GM18499 (cell line): ENCODE results near the gene DUSP22.
A peak's percentile ranks its signal among the peaks of the same experiment; 100 is the strongest.

ENCODE experiments used
- ATAC-seq: cut with Tn5 transposase; IDR thresholded peaks from one replicate; pipeline ENCODE4 v1.9.1; 2021; ENCODE audit warnings: moderate number of reproducible peaks; ENCODE audit not compliant: insufficient read depth, unreplicated experiment

DUSP22 gene

DNA sequence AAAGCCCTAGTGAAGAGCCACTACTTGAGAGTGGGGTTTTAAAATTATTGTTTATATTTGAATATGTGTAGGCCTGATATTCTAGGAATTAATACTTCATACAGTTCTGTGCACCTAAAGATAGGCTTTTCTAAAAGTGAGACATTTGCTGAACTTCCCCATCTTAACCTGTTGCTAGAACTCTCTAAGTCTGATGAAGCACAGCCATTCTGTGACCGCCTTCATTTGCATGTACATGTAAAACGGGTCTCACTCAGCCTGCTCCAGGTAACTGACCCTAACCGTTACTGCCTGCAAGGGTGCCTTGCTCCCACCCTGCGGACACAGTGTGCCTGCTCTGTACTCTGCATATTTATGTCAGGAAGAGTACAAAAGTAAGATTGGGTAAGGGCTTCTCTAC is 54.9 kb downstream of the DUSP22 start:
- peak; percentile 89 for ATAC-seq

GRCh38 chr6:347951-348859 is 55.9 kb downstream of the DUSP22 start:
- ATAC-seq = no peak

DNA sequence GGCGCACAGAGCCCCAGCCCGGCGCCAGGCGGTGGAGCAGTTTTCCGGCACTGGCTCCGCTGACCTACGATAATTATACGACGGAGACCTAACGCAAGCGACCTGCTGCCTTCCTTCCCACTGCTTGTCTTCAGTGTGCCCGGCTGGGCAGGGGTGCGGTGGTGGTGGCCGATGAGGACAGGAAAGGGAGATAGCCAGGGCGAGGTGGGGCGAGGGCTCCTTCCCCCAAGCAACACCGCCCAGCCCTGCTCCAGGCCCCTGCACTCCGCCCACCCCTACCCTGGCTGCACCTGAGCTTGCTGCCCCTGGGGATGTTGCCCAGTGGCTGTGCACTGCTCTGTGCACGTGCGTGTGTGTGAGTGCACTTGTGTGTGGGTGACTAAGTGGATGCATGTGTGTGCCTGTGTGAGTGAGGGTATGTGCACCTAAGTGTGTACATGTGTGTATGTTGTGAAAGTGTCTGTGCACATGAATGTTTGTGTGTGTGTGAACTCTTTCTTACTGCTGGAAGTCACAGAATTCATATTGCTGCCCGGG is 56.6 kb downstream of the DUSP22 start:
- ATAC-seq = no peak

DNA sequence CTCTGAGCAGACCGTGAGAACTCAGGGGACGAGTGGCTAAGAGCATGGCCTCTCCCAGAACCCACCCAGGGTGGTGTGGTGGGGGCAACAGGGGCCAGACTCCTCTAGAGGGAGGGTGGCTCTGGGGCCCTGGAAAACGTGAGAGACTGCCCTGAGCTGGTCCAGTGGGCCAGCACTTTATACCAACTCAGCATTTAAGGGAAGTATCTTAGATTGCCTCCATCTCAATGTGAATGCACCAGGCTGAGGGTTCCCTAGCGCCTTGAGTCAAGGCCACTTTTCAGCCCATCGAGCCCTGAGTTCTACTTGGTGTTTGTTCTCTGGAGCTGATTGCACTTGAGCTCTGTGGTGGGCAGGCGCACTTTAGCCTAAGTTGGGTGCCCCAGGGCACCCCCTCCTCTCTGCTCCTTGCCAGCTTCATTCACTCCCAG is 57.2 kb downstream of the DUSP22 start:
- no peak for ATAC-seq

DNA sequence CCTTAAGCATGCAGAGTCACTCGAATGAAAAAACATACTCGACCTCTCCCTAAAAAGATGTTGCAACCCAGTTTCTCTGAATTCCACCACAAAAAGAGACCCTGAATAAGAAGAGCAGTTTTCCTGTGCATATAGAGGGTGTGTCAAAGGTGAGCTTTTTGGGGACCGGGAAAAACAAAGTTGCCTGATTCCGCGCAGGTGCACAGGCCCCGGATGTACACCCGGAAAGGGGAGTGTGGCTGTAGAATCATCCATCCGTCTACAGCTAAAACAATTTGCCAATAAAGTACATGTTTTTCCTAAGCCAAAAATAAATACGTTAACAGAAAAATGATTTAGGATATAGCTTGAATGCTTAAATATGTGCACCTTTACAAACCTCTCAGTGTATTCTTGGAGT is 58.1 kb downstream of the DUSP22 start:
- ATAC-seq = no peak

DNA sequence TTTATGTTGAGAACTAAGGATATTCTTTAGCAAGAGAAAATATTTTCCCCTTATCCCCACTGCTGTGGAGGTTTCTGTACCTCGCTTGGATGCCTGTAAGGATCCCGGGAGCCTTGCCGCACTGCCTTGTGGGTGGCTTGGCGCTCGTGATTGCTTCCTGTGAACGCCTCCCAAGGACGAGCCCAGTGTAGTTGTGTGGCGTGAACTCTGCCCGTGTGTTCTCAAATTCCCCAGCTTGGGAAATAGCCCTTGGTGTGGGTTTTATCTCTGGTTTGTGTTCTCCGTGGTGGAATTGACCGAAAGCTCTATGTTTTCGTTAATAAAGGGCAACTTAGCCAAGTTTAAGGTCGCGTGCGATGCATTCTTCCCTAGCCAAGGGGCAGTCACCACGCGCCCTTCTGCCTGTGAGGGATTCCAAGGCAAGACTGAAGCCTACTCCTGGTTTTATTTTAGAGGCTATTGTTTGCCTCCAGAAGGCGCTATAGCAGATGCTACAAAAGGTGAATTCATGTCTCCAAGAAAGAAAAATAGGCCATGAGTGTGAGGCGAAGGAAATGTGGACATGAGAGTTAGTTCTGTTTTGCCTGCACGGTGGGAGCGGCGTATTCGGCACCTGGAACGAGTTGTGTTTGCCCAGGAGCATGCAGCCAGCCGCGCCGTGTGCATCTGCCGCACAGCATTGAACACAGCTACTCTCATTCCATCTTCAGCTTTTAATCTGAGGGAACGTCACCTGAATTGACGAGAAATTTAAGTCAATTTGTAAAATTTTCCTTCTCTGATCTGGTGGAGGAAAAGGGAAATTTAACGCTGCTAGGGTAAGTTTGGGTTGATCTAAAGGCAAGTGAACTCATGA is 59.0 kb downstream of the DUSP22 start:
- ATAC-seq = no peak

DNA sequence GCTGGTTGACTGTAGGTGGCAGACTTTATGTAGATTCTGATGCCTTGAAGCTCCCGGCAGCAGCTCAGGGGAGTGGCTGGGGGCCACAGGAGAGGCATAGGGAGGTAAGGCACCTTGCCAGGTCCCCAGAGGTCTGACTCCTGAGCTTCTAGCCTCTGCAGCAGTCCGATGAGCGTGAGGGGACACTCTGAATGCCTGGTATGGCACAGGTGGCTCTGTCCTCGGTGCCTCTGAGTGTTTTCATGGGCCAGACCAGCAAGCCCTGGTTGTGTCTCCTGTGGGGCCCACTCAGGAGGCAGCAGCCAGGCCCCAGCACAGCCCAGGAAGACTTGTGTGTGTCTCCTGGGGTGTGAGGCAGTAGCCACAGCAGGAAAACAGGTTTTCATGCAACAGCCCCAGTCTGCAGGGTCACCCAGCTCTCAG is 59.6 kb downstream of the DUSP22 start:
- ATAC-seq = no peak

GRCh38 chr6:352474-352873 is 60.2 kb downstream of the DUSP22 start:
- ATAC-seq = no peak

DNA sequence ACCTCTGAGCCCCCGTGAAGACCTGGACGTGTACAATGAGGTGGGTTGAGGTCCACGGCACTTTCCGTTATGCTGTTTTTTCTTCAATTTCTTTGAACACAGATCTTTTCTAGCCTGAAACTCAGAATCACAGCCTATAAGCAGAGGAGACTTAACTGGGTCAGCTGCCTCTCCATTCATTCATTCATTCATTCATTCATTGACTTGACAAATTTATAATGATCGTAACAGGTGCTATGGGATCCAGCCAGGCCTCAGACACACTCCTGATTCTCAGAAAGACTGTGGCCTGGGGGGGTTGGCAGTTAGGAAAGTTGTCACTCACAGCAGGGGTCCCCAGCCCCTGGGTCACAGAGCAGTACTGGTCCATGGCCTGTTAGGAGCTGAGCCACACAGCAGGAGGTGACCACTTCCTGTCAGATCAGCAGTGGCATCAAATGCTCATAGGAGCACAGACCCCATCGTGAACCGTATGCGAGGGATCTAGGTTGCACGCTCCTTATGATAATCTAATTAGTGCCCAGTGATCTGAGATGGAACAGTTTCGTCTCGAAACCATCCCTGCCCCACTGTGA is 60.7 kb downstream of the DUSP22 start:
- ATAC-seq = no peak

GRCh38 chr6:353642-354614 is 61.6 kb downstream of the DUSP22 start:
- ATAC-seq = no peak

- ATAC-seq = no peak
Measured at GRCh38 chr6:354631-355280, 62.5 kb downstream of the DUSP22 start.

- ATAC-seq = no peak
Measured at GRCh38 chr6:355373-356208, 63.3 kb downstream of the DUSP22 start.

GRCh38 chr6:356828-357251 is 64.6 kb downstream of the DUSP22 start:
- ATAC-seq = no peak

GRCh38 chr6:357261-357790 is 65.0 kb downstream of the DUSP22 start:
- no peak for ATAC-seq

DNA sequence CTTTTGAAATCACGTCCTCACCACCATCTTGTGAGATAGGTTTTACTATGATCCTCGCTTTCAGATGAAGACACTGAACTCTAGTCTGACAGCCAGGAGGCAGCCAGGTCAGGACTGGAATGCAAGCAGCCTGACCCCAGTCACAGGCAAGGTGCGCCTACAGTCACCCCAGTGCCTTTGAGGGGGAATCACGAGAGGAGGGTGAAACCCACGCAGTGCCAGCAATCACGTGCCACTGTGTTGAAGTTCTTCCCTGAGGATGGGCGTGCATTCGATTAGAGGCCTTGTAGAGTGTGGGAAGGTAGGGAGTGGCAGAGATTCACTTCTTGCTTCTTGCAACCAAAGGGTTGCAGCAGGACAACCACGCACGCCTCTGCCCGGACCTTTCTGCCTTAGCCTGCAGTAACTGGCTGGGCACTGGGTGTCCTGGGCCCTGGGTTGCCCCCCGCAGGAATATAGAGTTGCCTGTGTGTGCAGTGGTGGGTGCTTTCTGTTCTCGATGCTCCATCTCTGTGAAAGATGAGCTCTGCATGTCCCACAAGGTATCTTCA is 65.6 kb downstream of the DUSP22 start:
- no peak for ATAC-seq

GRCh38 chr6:358432-358831 is 66.1 kb downstream of the DUSP22 start:
- no peak for ATAC-seq

- no peak for ATAC-seq
Measured at GRCh38 chr6:358847-359246, 66.6 kb downstream of the DUSP22 start.
